ENCODE measurements around the gene CASKIN1.

The CASKIN1 gene

DNA sequence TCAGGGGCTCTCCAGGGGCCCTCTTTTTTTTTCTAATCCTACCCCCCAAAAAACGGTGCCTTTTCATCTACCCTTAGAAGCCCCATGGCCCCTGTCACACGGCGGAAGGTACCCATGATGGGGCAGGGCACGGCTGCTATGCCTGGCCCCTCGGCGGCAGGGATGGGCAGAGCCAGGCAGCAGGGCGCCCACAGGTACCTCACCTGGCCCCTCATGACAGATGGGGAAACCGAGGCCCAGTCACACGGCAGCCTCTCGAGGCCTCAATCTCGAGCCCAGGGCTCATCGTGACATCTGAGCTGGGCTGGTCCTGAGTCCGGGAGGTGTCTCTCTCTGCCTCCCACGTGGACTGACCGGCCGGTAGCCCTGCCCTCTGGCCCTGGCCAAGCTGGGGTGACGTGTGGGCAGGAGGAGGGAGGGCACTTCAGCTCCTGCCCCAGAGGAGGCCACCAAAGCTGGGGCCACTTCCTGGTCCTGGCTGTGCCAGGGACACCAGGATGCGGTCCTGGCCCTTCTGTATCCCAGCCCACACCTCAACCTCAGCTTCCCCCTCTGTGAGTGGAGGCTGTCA lies 29.3 kb downstream of the CASKIN1 start:
- Histone ChIP-seq H2AFZ (ENCODE audit: low read depth, low read length, severe bottlenecking) (no peak overlapping the region), H3K27me3 (ENCODE audit: low read length) (no peaks in the 10 kb centered on the region), H3K36me3 (ENCODE audit: low read length) (no peaks in the 10 kb centered on the region), H3K9me3 (ENCODE audit: insufficient read depth, low read length) (no peaks in the 10 kb centered on the region), H3K27ac (ENCODE audit: low read depth, low read length) (no peak overlapping the region), H3K4me2 (ENCODE audit: low read depth, low read length, poor library complexity, severe bottlenecking) (no peak overlapping the region), H4K20me1 (ENCODE audit: low read depth, low read length) (no peaks in the 10 kb centered on the region), H3K79me2 (ENCODE audit: insufficient read depth, low read length) (peaks cover 22% of the 10 kb centered on the region), H3F3A (ENCODE audit: insufficient read depth) (no peaks in the 10 kb centered on the region), H3K9me2 (replicated peaks; ENCODE audit: insufficient read depth, low read length) (no peaks in the 10 kb centered on the region), H3K9ac (ENCODE audit: low read length) (no peak overlapping the region), H3K4me3 (ENCODE audit: insufficient read depth, low read length, poor library complexity, severe bottlenecking) (no peak overlapping the region)
- no peak for TF ChIP-seq EZH2phosphoT487 (conservative IDR thresholded peaks at IDR 0.05; ENCODE audit: low read length)
- TF ChIP-seq, protein P1, sequence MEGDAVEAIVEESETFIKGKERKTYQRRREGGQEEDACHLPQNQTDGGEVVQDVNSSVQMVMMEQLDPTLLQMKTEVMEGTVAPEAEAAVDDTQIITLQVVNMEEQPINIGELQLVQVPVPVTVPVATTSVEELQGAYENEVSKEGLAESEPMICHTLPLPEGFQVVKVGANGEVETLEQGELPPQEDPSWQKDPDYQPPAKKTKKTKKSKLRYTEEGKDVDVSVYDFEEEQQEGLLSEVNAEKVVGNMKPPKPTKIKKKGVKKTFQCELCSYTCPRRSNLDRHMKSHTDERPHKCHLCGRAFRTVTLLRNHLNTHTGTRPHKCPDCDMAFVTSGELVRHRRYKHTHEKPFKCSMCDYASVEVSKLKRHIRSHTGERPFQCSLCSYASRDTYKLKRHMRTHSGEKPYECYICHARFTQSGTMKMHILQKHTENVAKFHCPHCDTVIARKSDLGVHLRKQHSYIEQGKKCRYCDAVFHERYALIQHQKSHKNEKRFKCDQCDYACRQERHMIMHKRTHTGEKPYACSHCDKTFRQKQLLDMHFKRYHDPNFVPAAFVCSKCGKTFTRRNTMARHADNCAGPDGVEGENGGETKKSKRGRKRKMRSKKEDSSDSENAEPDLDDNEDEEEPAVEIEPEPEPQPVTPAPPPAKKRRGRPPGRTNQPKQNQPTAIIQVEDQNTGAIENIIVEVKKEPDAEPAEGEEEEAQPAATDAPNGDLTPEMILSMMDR (IDR thresholded peaks at IDR 0.05; ENCODE audit: insufficient read depth, low read length, poor library complexity, severe bottlenecking): no peak

GRCh38 chr16:2166263-2167067 lies 29.9 kb downstream of the CASKIN1 start:
- Histone ChIP-seq H3K9me2 (replicated peaks; ENCODE audit: insufficient read depth, low read length) (no peaks in the 10 kb centered on the region), H3K27ac (ENCODE audit: low read depth, low read length) (no peak overlapping the region), H2AFZ (ENCODE audit: low read depth, low read length, severe bottlenecking) (no peak overlapping the region), H3K27me3 (ENCODE audit: low read length) (no peaks in the 10 kb centered on the region), H4K20me1 (ENCODE audit: low read depth, low read length) (no peaks in the 10 kb centered on the region), H3K4me2 (ENCODE audit: low read depth, low read length, poor library complexity, severe bottlenecking) (no peak overlapping the region), H3K36me3 (ENCODE audit: low read length) (no peaks in the 10 kb centered on the region), H3F3A (ENCODE audit: insufficient read depth) (no peaks in the 10 kb centered on the region), H3K9ac (ENCODE audit: low read length) (no peak overlapping the region), H3K79me2 (ENCODE audit: insufficient read depth, low read length) (peaks cover 29% of the 10 kb centered on the region), H3K9me3 (ENCODE audit: insufficient read depth, low read length) (no peaks in the 10 kb centered on the region), H3K4me3 (ENCODE audit: insufficient read depth, low read length, poor library complexity, severe bottlenecking) (no peak overlapping the region)
- no peak for TF ChIP-seq EZH2phosphoT487 (conservative IDR thresholded peaks at IDR 0.05; ENCODE audit: low read length)
- TF ChIP-seq, protein P1 (IDR thresholded peaks at IDR 0.05; ENCODE audit: insufficient read depth, low read length, poor library complexity, severe bottlenecking): no peak

GRCh38 chr16:2165861-2166260 lies 30.5 kb downstream of the CASKIN1 start:
- Histone ChIP-seq H4K20me1 (ENCODE audit: low read depth, low read length) (no peaks in the 10 kb centered on the region), H3K9ac (ENCODE audit: low read length) (no peak overlapping the region), H3K27me3 (ENCODE audit: low read length) (no peaks in the 10 kb centered on the region), H3K4me3 (ENCODE audit: insufficient read depth, low read length, poor library complexity, severe bottlenecking) (no peak overlapping the region), H3K4me2 (ENCODE audit: low read depth, low read length, poor library complexity, severe bottlenecking) (no peak overlapping the region), H3K79me2 (ENCODE audit: insufficient read depth, low read length) (peaks cover 35% of the 10 kb centered on the region), H3K36me3 (ENCODE audit: low read length) (no peaks in the 10 kb centered on the region), H3K9me3 (ENCODE audit: insufficient read depth, low read length) (no peaks in the 10 kb centered on the region), H3K27ac (ENCODE audit: low read depth, low read length) (no peak overlapping the region), H3K9me2 (replicated peaks; ENCODE audit: insufficient read depth, low read length) (no peaks in the 10 kb centered on the region), H2AFZ (ENCODE audit: low read depth, low read length, severe bottlenecking) (no peak overlapping the region), H3F3A (ENCODE audit: insufficient read depth) (no peaks in the 10 kb centered on the region)
- TF ChIP-seq, protein P1 (IDR thresholded peaks at IDR 0.05; ENCODE audit: insufficient read depth, low read length, poor library complexity, severe bottlenecking): no peak
- no peak for TF ChIP-seq EZH2phosphoT487 (conservative IDR thresholded peaks at IDR 0.05; ENCODE audit: low read length)
